Left colon (tissue), 2 donors: ENCODE results near the gene PARP16. TPM values are rescaled to one million over a fixed set of nuclear protein-coding genes. Genes with fewer than 3 reads are reported as not detected.

ENCODE experiments used
- ATAC-seq: fragments of 200-7000 bp; cut with Tn5 transposase; one replicate; pipeline ENCODE4 v1.9.1; 2020; ENCODE audit warnings: mild to moderate bottlenecking, moderate library complexity
- DNase-seq, 2 donors: peaks; one replicate each; pipeline ENCODE4 v3.0.0-alpha.2; 2020
- intact Hi-C, 2 donors: fragments of 100-400 bp; cut with DNase I in 1 of 2; cut with micrococcal nuclease in 1 of 2; formaldehyde crosslinking; loops; one replicate each; pipeline versions ENCODE4 v1.11.2 to v1.14.0; 2022; cut with DNase I, micrococcal nuclease
- total RNA-seq, 2 donors: library from RNA; stranded (reverse); fragmentation: NEBNext Ultra II Directional; extraction: Animal tissue kit (Norgen Biotek cat#: 25700); gene quantifications; one replicate each; pipeline ENCODE4 v1.2.1, GENCODE V29; 2021
- donor health status: DM: no; HTN: no; CAD: no.
- donor health status: DM: yes; HTN: yes; CAD: no.

The PARP16 gene
- total RNA-seq, 2 donors from 2014 or later = 7.6 to 9.0 TPM

DNA sequence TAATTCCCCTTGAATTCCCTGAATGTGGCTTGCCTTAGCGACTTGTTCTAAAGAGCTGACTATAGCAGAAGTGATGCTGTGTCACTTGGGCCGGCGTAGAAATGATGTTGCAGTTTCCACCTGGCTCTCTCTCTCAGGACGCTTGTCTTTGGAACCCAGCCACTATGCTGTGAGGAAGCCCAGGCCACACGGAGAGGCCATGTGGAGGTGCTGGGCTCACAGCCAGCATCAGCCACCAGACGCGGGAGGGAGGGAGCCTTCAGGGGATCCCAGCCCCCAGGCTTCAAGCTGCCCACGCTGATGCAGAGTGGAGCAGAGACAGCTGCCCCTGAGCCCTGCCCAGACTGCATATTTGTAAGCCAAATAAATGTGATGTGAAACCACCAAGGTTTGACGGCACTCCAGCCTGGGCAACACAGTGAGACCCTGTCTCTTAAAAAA, 36.4 kb upstream of the PARP16 start:
- ATAC-seq = peak; percentile 15
- DNase-seq = peak in 1 of 2 donors; percentile 76
- intact Hi-C loops = no loop called here

- ATAC-seq = peak; percentile 98
- intact Hi-C loops = loop anchor here (2.0 to 5.0 kb wide), 2 partner anchors 66 to 68 kb away; no protein-coding TSS in a partner anchor
- peak; percentile 58 to 75 for DNase-seq
These were observed 32.2 kb upstream of the PARP16 start for GRCh38 chr15:65318870-65319356.

DNA sequence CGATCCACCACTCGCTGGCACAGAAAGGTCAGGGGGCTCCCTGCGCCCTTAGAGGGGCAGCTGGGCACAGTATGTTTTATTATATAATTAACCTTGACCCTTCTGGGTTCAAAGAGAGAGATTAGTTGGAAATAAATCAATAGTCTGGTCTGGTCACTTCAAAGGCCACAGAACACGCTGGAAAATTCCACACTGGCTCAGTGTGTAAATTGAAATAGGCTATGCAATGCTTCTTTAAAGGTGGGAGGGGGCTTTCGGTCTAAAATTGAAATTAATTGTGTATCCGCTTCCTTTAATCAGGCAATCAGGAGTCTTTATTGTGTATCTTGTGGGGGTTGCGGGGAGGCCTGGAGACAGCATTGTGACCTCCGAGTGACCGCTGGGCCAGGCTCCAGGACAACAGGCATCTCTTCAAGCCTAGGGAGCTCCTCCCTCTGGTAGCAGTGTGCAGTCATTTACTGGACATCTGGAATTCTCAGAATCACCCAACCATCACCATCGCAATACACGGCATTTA, 25.8 kb upstream of the PARP16 start:
- DNase-seq (no peak), ATAC-seq (no peak)
- intact Hi-C loops = no loop called here

GRCh38 chr15:65311760-65312159, 25.1 kb upstream of the PARP16 start:
- DNase-seq (no peak), ATAC-seq (no peak)
- intact Hi-C loops = no loop called here

DNA sequence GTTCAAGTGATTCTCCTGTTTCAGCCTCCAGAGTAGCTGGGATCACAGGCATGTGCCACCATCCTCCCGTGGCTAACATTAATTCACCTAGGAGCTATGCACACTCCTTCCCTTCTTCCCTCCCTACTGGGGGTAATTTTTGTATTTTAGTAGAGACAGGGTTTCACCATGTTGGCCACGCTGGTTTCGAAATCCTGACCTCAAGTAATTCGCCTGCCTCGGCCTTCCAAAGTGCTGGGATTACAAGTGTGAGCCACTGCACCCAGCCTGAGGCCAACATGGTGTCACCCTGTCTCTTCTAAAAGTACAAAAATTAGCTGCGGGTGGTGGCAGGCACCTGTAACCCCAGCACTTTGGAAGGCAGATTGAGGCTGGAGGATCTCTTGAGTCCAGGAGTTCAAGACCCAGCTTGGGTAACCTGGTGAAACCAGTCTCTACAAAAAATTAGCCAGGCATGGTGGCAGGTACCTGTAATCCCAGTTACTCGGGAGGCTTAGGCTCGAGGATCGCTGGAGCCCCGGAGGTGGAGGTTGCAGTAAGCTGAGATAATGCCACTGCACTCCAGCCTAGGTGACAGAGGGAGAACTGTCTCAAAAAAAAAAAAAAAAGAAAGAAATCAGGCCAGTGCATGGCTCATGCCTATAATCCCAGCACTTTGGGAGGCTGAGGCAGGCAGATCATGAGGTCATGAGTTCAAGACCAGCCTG, 23.9 kb upstream of the PARP16 start:
- intact Hi-C loops = no loop called here
- no peak for DNase-seq
- no peak for ATAC-seq

- DNase-seq (no peak), ATAC-seq (no peak)
- intact Hi-C loops = no loop called here
These were observed 23.3 kb upstream of the PARP16 start for GRCh38 chr15:65309882-65310418.

GRCh38 chr15:65307978-65308377, 21.3 kb upstream of the PARP16 start:
- intact Hi-C loops = no loop called here

DNA sequence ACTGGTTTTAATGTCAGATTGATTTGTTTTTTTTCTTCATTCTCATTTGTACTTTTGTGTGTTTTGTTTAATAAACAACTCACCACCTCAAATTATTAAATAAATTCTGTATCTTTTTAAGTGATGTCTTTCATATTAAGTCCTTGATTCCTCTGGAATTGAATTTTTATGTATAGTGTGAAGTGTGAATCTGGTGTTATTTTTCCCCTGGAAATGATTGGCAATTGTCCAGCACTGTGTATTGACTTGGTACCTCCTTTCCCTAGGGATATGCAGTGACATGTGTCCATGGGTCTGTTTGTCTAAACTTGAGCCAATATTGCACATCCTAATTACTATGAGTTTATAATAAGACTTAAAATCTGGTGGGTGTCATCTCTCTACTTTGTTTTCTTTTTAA, 19.9 kb upstream of the PARP16 start:
- no peak for DNase-seq
- intact Hi-C loops = no loop called here
- no peak for ATAC-seq

More at GRCh38 chr15:65307978-65308377, 21.3 kb upstream of the PARP16 start:
- ATAC-seq (no peak), DNase-seq (no peak)

DNA sequence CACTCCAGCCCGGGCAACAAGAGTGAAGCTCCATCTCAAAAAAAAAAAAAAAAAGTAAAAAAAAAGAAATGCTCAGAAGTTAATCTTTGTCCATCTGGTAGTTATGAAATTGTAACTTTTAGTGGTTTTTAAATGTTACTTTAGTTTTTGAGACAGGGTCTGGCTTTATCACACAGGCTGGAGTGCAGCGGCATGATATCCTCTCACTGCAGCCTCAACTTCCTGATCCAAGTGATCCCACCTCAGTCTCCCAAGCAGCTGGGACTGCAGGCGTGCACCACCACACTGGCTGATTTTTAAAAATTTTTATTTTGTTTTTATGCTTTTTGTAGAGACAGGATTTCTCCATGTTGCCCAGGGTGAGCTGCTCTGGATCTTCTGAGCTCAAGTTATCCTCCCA, 19.1 kb upstream of the PARP16 start:
- intact Hi-C loops = no loop called here
- ATAC-seq (no peak), DNase-seq (no peak)

DNA sequence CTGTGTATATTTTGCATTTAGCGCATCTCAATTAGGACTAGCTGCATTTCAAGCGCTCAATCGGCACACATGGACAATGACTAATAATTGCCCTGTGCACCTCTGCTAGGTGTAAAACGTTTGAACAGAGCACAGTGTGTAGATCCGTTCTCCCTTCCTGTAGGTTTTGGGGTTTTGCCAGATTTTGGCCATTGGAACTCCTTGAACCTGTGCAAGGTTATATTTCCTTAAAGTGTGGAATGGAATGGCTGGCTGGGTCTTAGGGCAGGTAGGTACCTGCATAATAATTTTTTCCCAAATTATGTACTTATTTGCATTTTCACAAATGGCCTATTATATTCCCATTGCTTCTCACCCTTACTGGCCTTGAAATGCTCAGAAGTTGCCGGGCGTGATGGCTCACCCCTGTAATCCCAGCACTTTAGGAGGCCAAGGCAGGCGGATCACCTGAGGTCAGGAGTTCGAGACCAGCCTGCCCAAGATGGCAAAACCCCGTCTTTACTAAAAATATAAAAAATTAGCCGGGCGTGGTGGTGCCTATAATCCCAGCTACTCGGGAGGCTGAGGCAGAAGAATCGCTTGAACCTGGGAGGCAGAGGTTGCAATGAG, 18.6 kb upstream of the PARP16 start:
- no peak for DNase-seq
- intact Hi-C loops = no loop called here
- peak; percentile 19 for ATAC-seq

DNA sequence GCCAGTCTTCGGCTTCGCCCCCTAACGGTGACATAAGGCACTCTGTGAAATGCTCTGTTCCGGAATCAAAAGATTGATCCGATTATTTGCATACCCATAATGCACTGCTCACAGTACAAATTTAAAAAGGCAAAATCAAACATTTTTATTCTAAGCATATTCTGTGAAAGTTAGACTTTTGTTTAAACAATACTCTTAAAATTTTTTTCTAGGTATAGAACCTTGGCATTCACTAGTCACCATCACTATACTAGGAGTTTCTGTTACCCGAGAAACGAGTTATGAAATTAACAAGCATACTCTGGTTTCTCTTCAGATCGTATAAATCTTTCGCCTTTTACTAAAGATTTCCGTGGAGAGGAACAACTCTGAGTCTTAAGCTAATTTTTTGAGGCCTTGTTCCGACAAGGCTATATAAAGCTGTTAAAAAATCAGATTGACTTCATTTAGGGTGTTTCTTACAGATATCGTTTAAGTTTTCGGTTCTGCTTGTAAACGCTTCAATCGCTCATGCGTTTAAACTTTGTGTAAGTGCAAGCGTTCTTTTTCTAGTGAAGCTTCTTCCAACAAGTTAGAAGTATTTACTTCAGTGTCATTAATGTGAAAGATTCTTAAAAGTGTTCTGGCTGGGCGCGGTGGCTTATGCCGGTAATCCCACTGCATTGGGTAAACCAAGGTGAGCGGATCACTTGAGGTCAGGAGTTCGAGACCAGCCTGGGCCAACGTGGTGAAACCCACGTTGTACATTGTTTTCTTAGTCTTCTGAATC, 17.9 kb upstream of the PARP16 start, which contains the start of gene RNU5B-1:
Gene RNU5B-1 (plus strand): TSS at position 297 of the 769 bp plus-strand sequence.
- DNase-seq = peak; percentile 73 to 79
- intact Hi-C loops = no loop called here
- ATAC-seq = peak; percentile 85

- intact Hi-C loops = no loop called here
- peak; percentile 50 to 57 for DNase-seq
- ATAC-seq = peak; percentile 66
These were observed 17.2 kb upstream of the PARP16 start for GRCh38 chr15:65303687-65304380.

DNA sequence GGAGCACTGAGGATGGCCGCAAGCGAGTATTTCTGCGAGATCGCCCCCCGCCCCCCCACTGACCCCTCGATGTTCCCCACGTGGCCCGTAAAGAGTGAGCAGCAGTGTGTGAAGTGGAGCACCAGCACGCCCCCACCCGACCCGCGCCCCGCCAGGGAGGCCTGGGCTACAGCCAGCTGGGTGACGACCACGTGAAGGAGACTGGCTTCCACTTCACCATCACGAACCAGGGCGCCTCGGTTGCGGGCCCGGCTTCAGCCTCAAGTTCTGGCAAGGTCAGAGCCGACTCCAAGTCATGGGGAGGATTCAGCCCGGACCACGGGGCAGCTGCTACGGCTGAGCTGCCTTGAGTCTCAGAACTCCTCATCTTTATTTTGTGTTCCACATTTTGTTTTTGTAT, 15.4 kb upstream of the PARP16 start:
- no peak for DNase-seq
- no peak for ATAC-seq
- intact Hi-C loops = no loop called here

DNA sequence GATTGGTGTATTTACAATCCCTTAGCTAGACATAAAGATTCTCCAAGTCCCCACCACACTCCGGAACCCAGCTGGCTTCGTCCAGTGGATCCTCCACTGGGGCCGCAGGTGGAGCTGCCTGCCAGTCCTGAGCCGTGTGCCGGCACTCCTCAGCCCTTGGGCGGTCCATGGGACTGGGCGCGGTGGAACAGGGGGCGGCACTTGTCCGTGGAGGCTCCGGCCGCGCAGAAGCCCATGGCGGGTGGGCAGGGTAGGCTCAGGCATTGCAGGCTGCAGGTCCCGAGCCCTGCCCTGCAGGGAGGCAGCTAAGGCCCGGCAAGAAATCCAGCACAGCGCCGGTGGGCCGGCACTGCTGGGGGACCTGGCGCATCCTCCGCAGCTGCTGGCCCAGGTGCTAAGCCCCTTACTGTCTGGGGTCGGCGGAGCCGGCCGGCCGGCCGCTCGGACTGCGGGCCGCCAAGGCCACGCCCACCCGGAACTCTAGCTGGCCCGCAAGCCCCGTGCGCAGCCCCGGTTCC, 14.3 kb upstream of the PARP16 start:
- intact Hi-C loops = no loop called here

DNA sequence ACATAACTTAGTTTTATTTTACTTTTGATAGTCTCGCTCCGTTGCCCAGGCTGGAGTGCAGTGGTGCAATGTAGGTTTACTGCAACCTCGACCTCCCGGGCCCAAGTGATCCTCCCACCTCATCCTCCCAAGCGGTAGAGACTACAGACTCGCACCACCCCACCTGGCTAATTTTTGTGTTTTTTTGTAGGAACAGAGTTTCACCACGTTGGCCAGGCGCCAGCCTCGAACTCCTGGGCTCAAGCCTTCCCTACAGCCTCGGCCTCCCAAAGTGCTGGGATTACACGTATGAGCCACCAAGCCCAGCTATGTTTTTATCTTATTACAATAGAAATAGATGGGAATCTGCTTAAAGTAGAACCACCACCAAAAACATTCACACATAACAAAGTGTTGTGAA, 12.0 kb upstream of the PARP16 start:
- intact Hi-C loops = no loop called here
- DNase-seq = no peak

More for the DNA sequence above, 14.3 kb upstream of the PARP16 start:
- no peak for DNase-seq
- ATAC-seq = no peak

GRCh38 chr15:65292938-65293518, 6.3 kb upstream of the PARP16 start:
- DNase-seq = no peak

More for the DNA sequence above, 12.0 kb upstream of the PARP16 start:
- ATAC-seq = no peak

GRCh38 chr15:65290228-65290627, 3.5 kb upstream of the PARP16 start:
- no peak for DNase-seq
- intact Hi-C loops = no loop called here
- ATAC-seq = no peak

More at GRCh38 chr15:65292938-65293518, 6.3 kb upstream of the PARP16 start:
- intact Hi-C loops = no loop called here
- no peak for ATAC-seq
